Endodermal cell (in vitro differentiated cells): Measurements from ENCODE around the gene LMX1A. TPM values are rescaled to one million over a fixed set of nuclear protein-coding genes. Genes with fewer than 3 reads are reported as not detected.

Source experiments
- DNase-seq: peaks from one replicate; pipeline ENCODE4 v3.0.0-alpha.2; 2017
- H3K27ac ChIP-seq: 2 replicates; pipeline ENCODE4 v1.5.1; 2013; ENCODE audit warnings: mild to moderate bottlenecking, low read depth, low read length, moderate library complexity
- H3K27me3 ChIP-seq: 2 replicates; pipeline ENCODE4 v1.6.1; 2013; ENCODE audit warnings: mild to moderate bottlenecking, low read length, moderate library complexity; ENCODE audit not compliant: insufficient read depth, control insufficient read depth, poor library complexity, severe bottlenecking
- H3K36me3 ChIP-seq: 2 replicates; pipeline ENCODE4 v1.7.0; 2013; ENCODE audit warnings: mild to moderate bottlenecking, low read length, moderate library complexity; ENCODE audit not compliant: control insufficient read depth, insufficient read depth
- H3K4me1 ChIP-seq: one replicate; pipeline ENCODE4 v1.7.0; 2013; ENCODE audit warnings: low read length; ENCODE audit not compliant: control insufficient read depth, insufficient read depth
- H3K4me3 ChIP-seq: 2 replicates; pipeline ENCODE4 v1.5.1; 2013; ENCODE audit warnings: mild to moderate bottlenecking, low read length, moderate library complexity
- H3K9ac ChIP-seq: 2 replicates; pipeline ENCODE4 v1.6.1; 2013; ENCODE audit warnings: mild to moderate bottlenecking, low read length, moderate library complexity; ENCODE audit not compliant: poor library complexity, severe bottlenecking; ENCODE audit errors: extremely low read depth
- H3K9me3 ChIP-seq: 2 replicates; pipeline ENCODE4 v1.6.1; 2013; ENCODE audit warnings: mild to moderate bottlenecking, low read length, moderate library complexity; ENCODE audit not compliant: control insufficient read depth
- H3K27ac Mint-ChIP-seq: 2 replicates; pipeline ENCODE4 v1.8.0; 2020; ENCODE audit warnings: mixed read lengths
- H3K27me3 Mint-ChIP-seq: 2 replicates; pipeline ENCODE4 v1.8.0; 2021; ENCODE audit warnings: mild to moderate bottlenecking, mixed read lengths; ENCODE audit not compliant: insufficient read depth
- H3K36me3 Mint-ChIP-seq: 2 replicates; pipeline ENCODE4 v1.8.0; 2020; ENCODE audit warnings: low read depth, mixed read lengths
- H3K4me1 Mint-ChIP-seq: 2 replicates; pipeline ENCODE4 v1.8.0; 2020; ENCODE audit warnings: mixed read lengths
- H3K4me3 Mint-ChIP-seq: 2 replicates; pipeline ENCODE4 v1.8.0; 2020; ENCODE audit warnings: mild to moderate bottlenecking, moderate library complexity, mixed read lengths
- H3K9me3 Mint-ChIP-seq: 2 replicates; pipeline ENCODE4 v1.8.0; 2020; ENCODE audit warnings: mild to moderate bottlenecking, mixed read lengths
- CTCF ChIP-seq: fragments of 200-600 bp; sonication (generic); conservative IDR thresholded peaks from 2 replicates; pipeline ENCODE4 v1.5.0; 2021; ENCODE audit warnings: antibody characterized with exemption, mild to moderate bottlenecking
- WGBS, 2 experiments: methylation state at CpG; one replicate each; pipeline versions ENCODE4 v1.1.5 to v1.1.7; 2013; ENCODE audit warnings: missing lambda C conversion rate in 2 of 2, mixed read lengths in 1 of 2; ENCODE audit not compliant: insufficient coverage in 1 of 2, insufficient read length in 1 of 2; 5-methylcytosine and 5-hydroxymethylcytosine counted together
- long read RNA-seq, 4 experiments: library from polyadenylated mRNA in 2 of 4; library from RNA in 1 of 4; library from capped mRNA in 1 of 4; stranded (forward) in 3 of 4; unstranded in 1 of 4; transcript quantifications; one replicate each; pipeline ENCODE4 v2.0.0, GENCODE V29; 2020 to 2021; ENCODE audit warnings: inconsistent platforms in 1 of 4
- polyA plus RNA-seq, 2 experiments: library from polyadenylated mRNA; stranded (reverse); fragments of 50-300 nt; gene quantifications; one replicate each; pipeline ENCODE4 v1.2.3, GENCODE V29; 2013
- total RNA-seq, 2 donors: library from RNA; stranded (reverse); fragmentation: NEBNext Ultra II Directional in 1 of 2; extraction: Animal tissue kit (Norgen Biotek cat#: 25700) in 1 of 2; gene quantifications; 2 replicates in 1 of 2; 3 replicates in 1 of 2; pipeline ENCODE4 v1.2.1, GENCODE V29; 2021

LMX1A gene
- 1 to 10 TPM in 1 of 2 donors, under 1 TPM in 1; 0.13 to 1.6 TPM for total RNA-seq
- 5.7 TPM for polyA plus RNA-seq (2013, experiment 1 of 2)
- polyA plus RNA-seq (2013, experiment 2 of 2) = 5.8 TPM
- long read RNA-seq, experiment 1, partial matches to known transcripts = 0 of 1 reads
- long read RNA-seq, experiment 1, other reads (novel, unspliced or antisense) = 1 of 1 reads
- long read RNA-seq, experiment 2, partial matches to known transcripts = 1 of 11 reads
- long read RNA-seq, experiment 2, other reads (novel, unspliced or antisense) = 6 of 11 reads
- long read RNA-seq, experiment 3, transcript LMX1A-203 (8 exons, 1,342 nt) = major isoform, 8 of 19 reads
- long read RNA-seq, experiment 3, partial matches to known transcripts = 5 of 19 reads
- long read RNA-seq, experiment 3, other reads (novel, unspliced or antisense) = 4 of 19 reads
- long read RNA-seq, experiment 4, partial matches to known transcripts = 1 of 2 reads
- long read RNA-seq, experiment 4, other reads (novel, unspliced or antisense) = 0 of 2 reads

GRCh38 chr1:165355977-165356811 lies at the start of gene LMX1A:
LMX1A (minus strand) TSS chr1:165356715; CDS start chr1:165355559, 1,156 bp downstream.
- Mint-ChIP-seq H3K27me3 (peaks cover 97% of the 10 kb centered on the region), H3K4me1 (peaks cover 41% of the 10 kb centered on the region), H3K4me3 (peak within 1 kb of the TSS; percentile 64), H3K36me3 (no peaks in the 10 kb centered on the region), H3K9me3 (no peaks in the 10 kb centered on the region), H3K27ac (no peak within 1 kb of the TSS)
- peak within 1 kb of the TSS; percentile 78 for H3K4me3 ChIP-seq
- peaks cover 28% of the 10 kb centered on the region for H3K4me1 ChIP-seq
- H3K27me3 ChIP-seq = peaks cover 100% of the 10 kb centered on the region
- no peak within 1 kb of the TSS for H3K9ac ChIP-seq
- H3K36me3 ChIP-seq = no peaks in the 10 kb centered on the region
- DNase-seq = peak; percentile 84
- no peak within 1 kb of the TSS for H3K27ac ChIP-seq
- WGBS, 2 experiments = 0% methylated on average over 54 to 88 of the region's 88 CpGs
- no peak for TF ChIP-seq CTCF
- no peaks in the 10 kb centered on the region for H3K9me3 ChIP-seq

- Mint-ChIP-seq H3K27ac (no peak overlapping the region), H3K4me1 (no peaks in the 10 kb centered on the region), H3K4me3 (no peak overlapping the region), H3K36me3 (no peaks in the 10 kb centered on the region), H3K27me3 (peaks cover 9% of the 10 kb centered on the region), H3K9me3 (no peaks in the 10 kb centered on the region)
- Histone ChIP-seq H3K27me3 (no peaks in the 10 kb centered on the region), H3K36me3 (no peaks in the 10 kb centered on the region), H3K27ac (no peak overlapping the region), H3K9me3 (no peaks in the 10 kb centered on the region), H3K4me1 (no peaks in the 10 kb centered on the region), H3K4me3 (no peak overlapping the region), H3K9ac (no peak overlapping the region)
- TF ChIP-seq CTCF = peak; percentile 86
- WGBS, 2 experiments = 48 to 50% methylated on average over 1 to 3 of the region's 3 CpGs
- peak; percentile 86 for DNase-seq
Observed at GRCh38 chr1:165403835-165404482, 47.4 kb upstream of the LMX1A start.

- Mint-ChIP-seq H3K27me3 (peaks cover 3% of the 10 kb centered on the region), H3K27ac (no peak overlapping the region), H3K4me1 (no peaks in the 10 kb centered on the region), H3K36me3 (no peaks in the 10 kb centered on the region), H3K9me3 (no peaks in the 10 kb centered on the region), H3K4me3 (no peak overlapping the region)
- no peak for DNase-seq
- TF ChIP-seq CTCF = no peak
- no peak overlapping the region for H3K27ac ChIP-seq
- H3K9ac ChIP-seq = no peak overlapping the region
- no peak overlapping the region for H3K4me3 ChIP-seq
- no peaks in the 10 kb centered on the region for H3K27me3 ChIP-seq
- H3K36me3 ChIP-seq = no peaks in the 10 kb centered on the region
- 90 to 92% methylated on average over 4 of the region's 4 CpGs for WGBS, 2 experiments
- H3K9me3 ChIP-seq = no peaks in the 10 kb centered on the region
- no peaks in the 10 kb centered on the region for H3K4me1 ChIP-seq
Observed at GRCh38 chr1:165402517-165403111, 46.1 kb upstream of the LMX1A start.
